ENCODE results near the gene TM4SF20. TPM values are rescaled to one million over a fixed set of nuclear protein-coding genes. Genes with fewer than 3 reads are reported as not detected.
A peak's percentile ranks its signal among the peaks of the same experiment; 100 is the strongest.

Gene TM4SF20
- total and polyA plus RNA-seq, 10 of the 15 experiments (the other 5 are each of a cell fraction or from before 2014, with no cell fraction given) = 0.04 to 0.07 TPM; not detected in 8

GRCh38 chr2:227351639-227352038 is 27.5 kb downstream of the TM4SF20 start:
- Histone ChIP-seq H2AFZ (ENCODE audit: control insufficient read depth, low read depth, low read length) (peak overlapping the region; percentile 77), H4K20me1 (ENCODE audit: control insufficient read depth, insufficient read depth) (no peaks in the 10 kb centered on the region), H3K9me3 (replicated peaks; ENCODE audit: control insufficient read depth, insufficient read depth, low read length) (no peaks in the 10 kb centered on the region), H3K4me1 (ENCODE audit: control insufficient read depth, insufficient read depth, low read length) (no peaks in the 10 kb centered on the region; the same call in 1 of the 2 replicates), H3K27me3 (replicated peaks in 1 of 2; ENCODE audit: control insufficient read depth in 2 of 2, insufficient read depth in 2 of 2, low read length in 1 of 2) (no peaks in the 10 kb centered on the region), H3K79me2 (ENCODE audit: control insufficient read depth, insufficient read depth, low read length) (no peaks in the 10 kb centered on the region), H3K9ac (ENCODE audit: control insufficient read depth, insufficient read depth, low read length) (peak overlapping the region; percentile 47), H3K4me2 (ENCODE audit: control insufficient read depth, insufficient read depth) (peak overlapping the region; percentile 22; the same call in 1 of the 2 replicates), H3K27ac (ENCODE audit: control insufficient read depth, insufficient read depth) (peak overlapping the region; percentile 73), H3K4me3 (0 out of 2 replicates have a peak overlapping the region, but pooled peaks have one; percentile 20), H3K36me3 (ENCODE audit: control insufficient read depth in 2 of 2, insufficient read depth in 2 of 2, low read length in 1 of 2) (peaks cover 0 to 20% of the 10 kb centered on the region in 2 experiments; a peak in 3 of 4 replicates)
- CTCF ChIA-PET = interaction anchor here (0.5 to 2.9 kb wide), 10 partner anchors 10 to 539 kb away, joined by 3 to 18 read pairs (median 5); no protein-coding TSS in a partner anchor
- ATAC-seq (peak; percentile 96), FAIRE-seq (peak; percentile 7), DNase-seq (ENCODE audit: low read depth, low spot score) (peak; percentile 37)
- in situ Hi-C loops (cut with MboI) = no loop called here
- intact Hi-C loops (cut with micrococcal nuclease; ENCODE audit: unreplicated experiment) = no loop called here
- POLR2A ChIA-PET = interaction anchor here (0.5 to 1.1 kb wide), 2 partner anchors 22 to 26 kb away, joined by 3 to 5 read pairs; no protein-coding TSS in a partner anchor
- no TSS peak for BruUV-seq (replicated peaks)
- WGBS (ENCODE audit: insufficient coverage, insufficient replicate concordance, low lambda C conversion rate, missing lambda C conversion rate) = 24% methylated on average over 4 of the region's 4 CpGs
- RAD21 ChIA-PET (ENCODE audit: unreplicated experiment) = interaction anchor here (0.8 to 1.4 kb wide), 9 partner anchors 10 to 106 kb away, joined by 3 to 5 read pairs (median 3); no protein-coding TSS in a partner anchor
- SMC1A ChIA-PET (ENCODE audit: uncharacterized antibody, unreplicated experiment) = interaction anchor here (0.6 to 1.9 kb wide), 8 partner anchors 10 to 432 kb away, joined by 3 to 13 read pairs (median 4); no protein-coding TSS in a partner anchor
- peak; percentile 37; the same call in 1 of the 2 replicates for TF ChIP-seq POLR2AphosphoS5 (IDR thresholded peaks at IDR 0.05; ENCODE audit: low read length)
- no peak for TF ChIP-seq MTA3 (IDR thresholded peaks at IDR 0.05; ENCODE audit: borderline replicate concordance, low read length)
- TF ChIP-seq IRF4 (IDR thresholded peaks at IDR 0.05; ENCODE audit: low read depth, low read length) = no peak
- TF ChIP-seq PKNOX1 (IDR thresholded peaks at IDR 0.05) = peak; percentile 54; the same call in 1 of the 2 replicates
- no peak for TF ChIP-seq NFYA (IDR thresholded peaks at IDR 0.05; ENCODE audit: borderline replicate concordance, low read depth, low read length)
- TF ChIP-seq, protein P1, sequence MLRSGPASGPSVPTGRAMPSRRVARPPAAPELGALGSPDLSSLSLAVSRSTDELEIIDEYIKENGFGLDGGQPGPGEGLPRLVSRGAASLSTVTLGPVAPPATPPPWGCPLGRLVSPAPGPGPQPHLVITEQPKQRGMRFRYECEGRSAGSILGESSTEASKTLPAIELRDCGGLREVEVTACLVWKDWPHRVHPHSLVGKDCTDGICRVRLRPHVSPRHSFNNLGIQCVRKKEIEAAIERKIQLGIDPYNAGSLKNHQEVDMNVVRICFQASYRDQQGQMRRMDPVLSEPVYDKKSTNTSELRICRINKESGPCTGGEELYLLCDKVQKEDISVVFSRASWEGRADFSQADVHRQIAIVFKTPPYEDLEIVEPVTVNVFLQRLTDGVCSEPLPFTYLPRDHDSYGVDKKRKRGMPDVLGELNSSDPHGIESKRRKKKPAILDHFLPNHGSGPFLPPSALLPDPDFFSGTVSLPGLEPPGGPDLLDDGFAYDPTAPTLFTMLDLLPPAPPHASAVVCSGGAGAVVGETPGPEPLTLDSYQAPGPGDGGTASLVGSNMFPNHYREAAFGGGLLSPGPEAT (IDR thresholded peaks at IDR 0.05; ENCODE audit: low read depth) = peak; percentile 48; the same call in 1 of the 2 replicates
- TF ChIP-seq RUNX3 (IDR thresholded peaks at IDR 0.05; ENCODE audit: low read length) = peak; percentile 4; the same call in 1 of the 2 replicates
- no peak for TF ChIP-seq POLR2AphosphoS2 (IDR thresholded peaks at IDR 0.05; ENCODE audit: low read depth, low read length)
- TF ChIP-seq TAF1 (IDR thresholded peaks at IDR 0.05; ENCODE audit: borderline replicate concordance, low read depth, low read length) = 0 out of 2 replicates have a peak, but pooled peaks have one; percentile 35
- TF ChIP-seq IKZF2 (IDR thresholded peaks at IDR 0.05) = peak in 1 of 2 experiments; percentile 16; a peak in 2 of 4 replicates
- no peak for TF ChIP-seq FOXM1 (IDR thresholded peaks at IDR 0.05; ENCODE audit: low read depth, low read length)
- TF ChIP-seq, protein P2, sequence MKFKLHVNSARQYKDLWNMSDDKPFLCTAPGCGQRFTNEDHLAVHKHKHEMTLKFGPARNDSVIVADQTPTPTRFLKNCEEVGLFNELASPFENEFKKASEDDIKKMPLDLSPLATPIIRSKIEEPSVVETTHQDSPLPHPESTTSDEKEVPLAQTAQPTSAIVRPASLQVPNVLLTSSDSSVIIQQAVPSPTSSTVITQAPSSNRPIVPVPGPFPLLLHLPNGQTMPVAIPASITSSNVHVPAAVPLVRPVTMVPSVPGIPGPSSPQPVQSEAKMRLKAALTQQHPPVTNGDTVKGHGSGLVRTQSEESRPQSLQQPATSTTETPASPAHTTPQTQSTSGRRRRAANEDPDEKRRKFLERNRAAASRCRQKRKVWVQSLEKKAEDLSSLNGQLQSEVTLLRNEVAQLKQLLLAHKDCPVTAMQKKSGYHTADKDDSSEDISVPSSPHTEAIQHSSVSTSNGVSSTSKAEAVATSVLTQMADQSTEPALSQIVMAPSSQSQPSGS (IDR thresholded peaks at IDR 0.05; ENCODE audit: low read length) = no peak
- no peak for TF ChIP-seq PAX5 (IDR thresholded peaks at IDR 0.05; ENCODE audit: borderline replicate concordance, low read depth, low read length)
- no peak for TF ChIP-seq EP300 (IDR thresholded peaks at IDR 0.05; ENCODE audit: borderline replicate concordance in 1 of 2, control insufficient read depth in 1 of 2, low read depth in 2 of 2, low read length in 2 of 2)
- TF ChIP-seq EED (IDR thresholded peaks at IDR 0.05; ENCODE audit: low read depth) = peak; percentile 62
- no peak for TF ChIP-seq CHD4 (IDR thresholded peaks at IDR 0.05)
- no peak for TF ChIP-seq HDAC2 (IDR thresholded peaks at IDR 0.05)
- TF ChIP-seq DPF2 (IDR thresholded peaks at IDR 0.05) = no peak
- no peak for TF ChIP-seq BRCA1 (IDR thresholded peaks at IDR 0.05; ENCODE audit: low read depth, low read length)
- no peak for TF ChIP-seq BCL3 (IDR thresholded peaks at IDR 0.05; ENCODE audit: borderline replicate concordance, insufficient read depth, low read depth, low read length, poor library complexity, severe bottlenecking)

All from GM12878 (cell line).